Fibroblast of villous mesenchyme (primary cell): ENCODE data around the gene ARID1B. TPM values are rescaled to one million over a fixed set of nuclear protein-coding genes. Genes with fewer than 3 reads are reported as not detected.

Experiments used
- DNase-seq: peaks from one replicate; pipeline ENCODE4 v3.0.0-alpha.2; 2010; ENCODE audit warnings: low read depth
- H3K4me3 ChIP-seq: 2 replicates; pipeline ENCODE4 v1.5.1; 2011; ENCODE audit warnings: low read depth, mild to moderate bottlenecking, low read length
- total RNA-seq: library from RNA; depleted of rRNA; stranded (reverse); fragments of >200 nt; gene quantifications from 2 replicates; pipeline ENCODE4 v1.2.3, GENCODE V29; 2012
- TF ChIP-seq, protein P1 (sequence below): IDR thresholded peaks from 2 replicates; pipeline ENCODE4 v1.5.1; 2012; ENCODE audit warnings: low read depth, mild to moderate bottlenecking, low read length; ENCODE audit not compliant: insufficient read depth

ARID1B gene
- total RNA-seq, 1 donor, result 41.0 TPM

- H3K4me3 ChIP-seq, result no peak overlapping the region
- TF ChIP-seq, protein P1, sequence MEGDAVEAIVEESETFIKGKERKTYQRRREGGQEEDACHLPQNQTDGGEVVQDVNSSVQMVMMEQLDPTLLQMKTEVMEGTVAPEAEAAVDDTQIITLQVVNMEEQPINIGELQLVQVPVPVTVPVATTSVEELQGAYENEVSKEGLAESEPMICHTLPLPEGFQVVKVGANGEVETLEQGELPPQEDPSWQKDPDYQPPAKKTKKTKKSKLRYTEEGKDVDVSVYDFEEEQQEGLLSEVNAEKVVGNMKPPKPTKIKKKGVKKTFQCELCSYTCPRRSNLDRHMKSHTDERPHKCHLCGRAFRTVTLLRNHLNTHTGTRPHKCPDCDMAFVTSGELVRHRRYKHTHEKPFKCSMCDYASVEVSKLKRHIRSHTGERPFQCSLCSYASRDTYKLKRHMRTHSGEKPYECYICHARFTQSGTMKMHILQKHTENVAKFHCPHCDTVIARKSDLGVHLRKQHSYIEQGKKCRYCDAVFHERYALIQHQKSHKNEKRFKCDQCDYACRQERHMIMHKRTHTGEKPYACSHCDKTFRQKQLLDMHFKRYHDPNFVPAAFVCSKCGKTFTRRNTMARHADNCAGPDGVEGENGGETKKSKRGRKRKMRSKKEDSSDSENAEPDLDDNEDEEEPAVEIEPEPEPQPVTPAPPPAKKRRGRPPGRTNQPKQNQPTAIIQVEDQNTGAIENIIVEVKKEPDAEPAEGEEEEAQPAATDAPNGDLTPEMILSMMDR, result no peak
- DNase-seq, result no peak
Observed at GRCh38 chr6:156972145-156972544, 195.0 kb downstream of the ARID1B start.

- DNase-seq, result peak; percentile 33
- H3K4me3 ChIP-seq, result no peak overlapping the region
- TF ChIP-seq, protein P1, result no peak
Observed at GRCh38 chr6:156974830-156975261, 197.7 kb downstream of the ARID1B start.

DNA sequence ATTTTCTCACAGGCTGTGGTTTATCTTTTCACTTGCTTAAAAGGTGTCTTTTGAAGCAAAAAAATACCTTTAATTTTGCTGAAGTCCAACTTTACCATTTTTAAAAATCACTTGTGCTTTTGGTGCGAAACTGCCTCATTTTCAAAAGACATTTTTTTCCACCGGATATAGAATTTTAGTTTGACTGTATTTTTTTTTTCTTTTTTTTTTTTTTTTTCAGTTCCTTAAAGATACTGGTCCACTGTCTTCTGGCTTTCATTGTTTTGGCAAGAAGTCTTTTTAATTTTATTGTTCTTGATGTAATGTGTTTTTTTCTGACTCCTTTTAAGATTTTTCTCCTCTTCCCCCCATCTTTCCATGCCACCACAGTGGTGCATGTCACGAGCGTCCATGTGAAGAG lies 198.2 kb downstream of the ARID1B start:
- DNase-seq, result no peak
- H3K4me3 ChIP-seq, result no peak overlapping the region
- TF ChIP-seq, protein P1, result no peak

DNA sequence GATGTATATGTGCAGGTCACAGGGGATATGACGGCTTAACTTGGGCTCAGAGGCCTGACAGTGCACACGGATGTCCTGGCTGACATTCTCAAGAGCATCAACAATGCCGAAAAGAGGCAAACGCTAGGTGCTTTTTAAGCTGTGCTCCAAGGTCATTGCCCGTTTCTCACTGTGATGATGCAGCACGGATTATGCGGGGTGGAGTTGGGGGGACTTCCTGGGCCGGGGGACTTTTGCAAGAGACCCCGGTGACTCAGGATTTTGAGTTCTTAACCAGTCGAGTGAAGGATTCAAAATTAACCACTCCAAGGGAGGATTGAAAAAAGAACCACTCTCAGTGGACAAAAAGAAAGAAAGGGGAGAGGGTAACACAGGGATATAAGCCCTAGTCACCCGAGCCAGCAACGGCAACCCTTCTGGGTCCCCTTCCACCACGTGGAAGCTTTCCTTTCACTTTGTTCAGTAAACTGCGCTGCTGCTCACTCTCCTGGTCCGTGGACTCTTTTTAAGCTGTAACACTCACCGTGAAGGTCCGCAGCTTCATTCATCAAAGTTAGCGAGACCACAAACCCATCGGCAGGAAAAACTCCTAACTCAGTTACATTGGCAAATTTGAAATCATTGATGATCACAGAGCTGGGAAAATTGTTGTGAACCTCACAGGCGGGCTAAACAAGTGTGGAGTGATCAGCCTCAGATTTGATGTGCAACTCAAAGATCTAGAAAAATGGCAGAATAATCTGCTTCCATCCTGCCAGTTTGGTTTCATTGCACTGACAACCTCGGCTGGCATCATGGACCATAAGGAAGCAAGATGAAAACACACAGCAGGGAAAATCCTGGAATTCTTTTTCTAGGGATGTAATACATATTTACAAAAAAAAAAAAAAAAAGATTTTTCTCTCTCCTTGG lies 199.3 kb downstream of the ARID1B start:
- TF ChIP-seq, protein P1, result no peak
- peak overlapping the region; percentile 55 for H3K4me3 ChIP-seq
- peak; percentile 52 for DNase-seq

- TF ChIP-seq, protein P1, result no peak
- H3K4me3 ChIP-seq, result no peak overlapping the region
- DNase-seq, result peak; percentile 84
Observed at GRCh38 chr6:156977527-156978291, 200.5 kb downstream of the ARID1B start.

- TF ChIP-seq, protein P1, result no peak
- no peak for DNase-seq
- no peak overlapping the region for H3K4me3 ChIP-seq
Observed at GRCh38 chr6:156978948-156979347, 201.8 kb downstream of the ARID1B start.
